HCT116 (cell line): ENCODE data around the gene SLC40A1. TPM values are rescaled to one million over a fixed set of nuclear protein-coding genes. Genes with fewer than 3 reads are reported as not detected.

Source experiments
- ATAC-seq: fragments of 200-7000 bp; cut with Tn5 transposase; 2 replicates; pipeline ENCODE4 v1.9.1; 2020; ENCODE audit warnings: mild to moderate bottlenecking, moderate library complexity
- BruUV-seq: library from RNA; stranded (reverse); fragments of 400-500 nt; replicated peaks from 2 replicates; lab custom pipeline; 2021; lab: Mats Ljungman, UMichigan
- CTCF ChIA-PET: fragments of 300-600 bp; sonication (Branson Sonifier 250); formaldehyde crosslinking; loops from one replicate; lab custom pipeline; 2021; ENCODE audit warnings: antibody characterized with exemption; lab: Charles Lee
- POLR2A ChIA-PET: fragments of 300-600, 350-600 bp; sonication (Branson Sonifier 250); formaldehyde crosslinking; loops from one replicate; lab custom pipeline; 2021; ENCODE audit warnings: antibody characterized with exemption; lab: Charles Lee
- RAD21 ChIA-PET, 2 experiments: fragments of 300-600 bp; sonication (Branson Sonifier 250); formaldehyde crosslinking; loops; one replicate each; lab custom pipeline; 2023; ENCODE audit warnings: low total read pairs in 2 of 2; ENCODE audit not compliant: uncharacterized antibody in 2 of 2, unreplicated experiment in 2 of 2, low non-redundant PET in 1 of 2; lab: Charles Lee
- DNase-seq: peaks from one replicate; pipeline ENCODE4 v3.0.0-alpha.2; 2010; ENCODE audit warnings: low read depth, low spot score
- H2AFZ ChIP-seq: fragments of 200-600 bp; shearing (Covaris generic), sonication (generic); 2 replicates; pipeline ENCODE4 v1.6.1; 2017; ENCODE audit warnings: low read depth, mixed run types, mixed read lengths, antibody characterized with exemption, low read length; ENCODE audit not compliant: poor library complexity, severe bottlenecking
- H3K27ac ChIP-seq: 2 replicates; pipeline ENCODE4 v1.5.1; 2012; ENCODE audit warnings: low read depth, low read length
- H3K27me3 ChIP-seq: fragments of 200-600 bp; sonication (generic); 2 replicates; pipeline ENCODE4 v1.6.1; 2016; ENCODE audit warnings: mixed run types, low read length, mixed read lengths; ENCODE audit not compliant: insufficient read depth
- H3K36me3 ChIP-seq, 2 experiments: fragments of 200-500 bp in 1 of 2; fragments of 200-600 bp in 1 of 2; sonication (Bioruptor generic) in 1 of 2; sonication (generic) in 1 of 2; 2 replicates each; pipeline versions ENCODE4 v1.5.1 to v1.6.1; 2014 to 2016; ENCODE audit warnings: low read length in 2 of 2, inconsistent platforms in 1 of 2, mixed read lengths in 1 of 2, mixed run types in 1 of 2; ENCODE audit not compliant: insufficient read depth in 2 of 2, control insufficient read depth in 1 of 2
- H3K4me1 ChIP-seq, 2 experiments: fragments of 200-600 bp in 1 of 2; sonication (generic) in 1 of 2; 2 replicates each; pipeline versions ENCODE4 v1.5.1 to v1.6.1; 2012 to 2017; ENCODE audit warnings: low read length in 2 of 2, inconsistent platforms in 1 of 2, mild to moderate bottlenecking in 1 of 2, mixed read lengths in 1 of 2, mixed run types in 1 of 2, moderate library complexity in 1 of 2; ENCODE audit not compliant: insufficient read depth in 2 of 2, control insufficient read depth in 1 of 2
- H3K4me2 ChIP-seq: fragments of 200-600 bp; sonication (generic); 2 replicates; pipeline ENCODE4 v1.6.1; 2017; ENCODE audit warnings: mixed run types, low read length, mixed read lengths
- H3K4me3 ChIP-seq, 2 experiments: fragments of 200-600 bp in 1 of 2; sonication (generic) in 1 of 2; replicated peaks in 1 of 2; 2 replicates each; pipeline ENCODE4 v1.5.1; 2011 to 2016; ENCODE audit warnings: low read length in 2 of 2, control low read depth in 1 of 2, low read depth in 1 of 2, mild to moderate bottlenecking in 1 of 2, mixed read lengths in 1 of 2, mixed run types in 1 of 2
- H3K79me2 ChIP-seq: fragments of 200-600 bp; sonication (generic); 2 replicates; pipeline ENCODE4 v1.6.1; 2017; ENCODE audit warnings: mild to moderate bottlenecking, mixed run types, low read length, moderate library complexity, mixed read lengths; ENCODE audit not compliant: insufficient read depth
- H3K9ac ChIP-seq: fragments of 200-600 bp; sonication (generic); 2 replicates; pipeline ENCODE4 v1.6.1; 2016; ENCODE audit warnings: low read length, mixed read lengths
- H3K9me2 ChIP-seq: fragments of 200-600 bp; sonication (generic), shearing (Covaris generic); 2 replicates; pipeline ENCODE4 v1.6.1; 2017; ENCODE audit warnings: mixed run types, mild to moderate bottlenecking, moderate library complexity; ENCODE audit not compliant: insufficient read depth
- H3K9me3 ChIP-seq, 2 experiments: fragments of 200-500 bp in 1 of 2; fragments of 200-600 bp in 1 of 2; sonication (Bioruptor generic) in 1 of 2; sonication (generic) in 1 of 2; 2 replicates each; pipeline ENCODE4 v1.6.1; 2014 to 2017; ENCODE audit warnings: low read length in 2 of 2, mixed read lengths in 2 of 2, inconsistent platforms in 1 of 2, low read depth in 1 of 2, mild to moderate bottlenecking in 1 of 2, mixed run types in 1 of 2, moderate library complexity in 1 of 2; ENCODE audit not compliant: control insufficient read depth in 1 of 2, insufficient read depth in 1 of 2
- H4K20me1 ChIP-seq: fragments of 200-600 bp; sonication (generic), shearing (Covaris generic); 2 replicates; pipeline ENCODE4 v1.6.1; 2017; ENCODE audit warnings: mixed run types, mild to moderate bottlenecking, moderate library complexity; ENCODE audit not compliant: insufficient read depth
- ATF3 ChIP-seq: IDR thresholded peaks from 2 replicates; pipeline ENCODE4 v1.6.1; 2012
- CEBPB ChIP-seq: IDR thresholded peaks from 2 replicates; pipeline ENCODE4 v1.6.1; 2012; ENCODE audit warnings: low read depth
- CTCF ChIP-seq, 3 experiments: fragments of 200-600 bp in 1 of 3; sonication (generic) in 1 of 3; IDR thresholded peaks in 2 of 3; conservative IDR thresholded peaks in 1 of 3; 2 replicates each; pipeline ENCODE4 v1.5.1; 2012 to 2017; ENCODE audit warnings: low read depth in 2 of 3, low read length in 2 of 3, antibody characterized with exemption in 1 of 3, borderline replicate concordance in 1 of 3, control low read depth in 1 of 3, mild to moderate bottlenecking in 1 of 3, mixed read lengths in 1 of 3, mixed run types in 1 of 3, moderate library complexity in 1 of 3; ENCODE audit not compliant: insufficient read depth in 1 of 3
- EZH2 ChIP-seq: fragments of 200-600 bp; sonication (generic); IDR thresholded peaks from 2 replicates; pipeline ENCODE4 v1.6.1; 2017; ENCODE audit warnings: antibody characterized with exemption, mixed run types
- EZH2phosphoT487 ChIP-seq: fragments of 200-600 bp; IDR thresholded peaks from 2 replicates; pipeline ENCODE4 v1.6.1; 2018; ENCODE audit warnings: antibody characterized with exemption, borderline replicate concordance
- FOSL1 ChIP-seq: IDR thresholded peaks from 2 replicates; pipeline ENCODE4 v1.6.1; 2012; ENCODE audit warnings: low read depth
- JUND ChIP-seq: IDR thresholded peaks from 2 replicates; pipeline ENCODE4 v1.6.1; 2012
- MAX ChIP-seq: IDR thresholded peaks from 2 replicates; pipeline ENCODE4 v1.6.1; 2012
- POLR2A ChIP-seq: IDR thresholded peaks from 2 replicates; pipeline ENCODE4 v1.7.0; 2011; ENCODE audit warnings: borderline replicate concordance; ENCODE audit not compliant: insufficient read depth, insufficient read length; ENCODE audit errors: extremely low read depth
- RAD21 ChIP-seq: IDR thresholded peaks from 2 replicates; pipeline ENCODE4 v1.6.1; 2012; ENCODE audit warnings: low read depth, mild to moderate bottlenecking
- SIN3A ChIP-seq: IDR thresholded peaks from 2 replicates; pipeline ENCODE4 v1.6.1; 2012; ENCODE audit warnings: low read depth
- SP1 ChIP-seq: IDR thresholded peaks from 2 replicates; pipeline ENCODE4 v1.6.1; 2012; ENCODE audit warnings: low read depth
- SRF ChIP-seq: IDR thresholded peaks from 2 replicates; pipeline ENCODE4 v1.6.1; 2012; ENCODE audit warnings: low read depth
- TCF7L2 ChIP-seq: IDR thresholded peaks from 2 replicates; pipeline ENCODE4 v1.7.0; 2011; ENCODE audit warnings: borderline replicate concordance, inconsistent platforms; ENCODE audit not compliant: insufficient read depth, insufficient read length; ENCODE audit errors: extremely low read depth
- YY1 ChIP-seq: IDR thresholded peaks from 2 replicates; pipeline ENCODE4 v1.6.1; 2011; ENCODE audit warnings: low read length, low read depth, moderate library complexity, mild to moderate bottlenecking; ENCODE audit not compliant: insufficient replicate concordance; ENCODE audit errors: extremely low read depth
- ZFX ChIP-seq: fragments of 450-650 bp; IDR thresholded peaks from 2 replicates; pipeline ENCODE4 v1.6.1; 2017
- ZNF274 ChIP-seq: fragments of 200-500 bp; sonication (Bioruptor generic); IDR thresholded peaks from 2 replicates; pipeline ENCODE4 v1.6.1; 2014; ENCODE audit warnings: mild to moderate bottlenecking, low read depth, low read length, inconsistent platforms
- intact Hi-C: fragments of 100-400 bp; cut with micrococcal nuclease; formaldehyde crosslinking; loops from 2 replicates; pipeline ENCODE4 v1.10.0; 2022
- total RNA-seq: library from RNA; stranded (reverse); gene quantifications from one replicate; pipeline ENCODE4 v1.2.1, GENCODE V29; 2021; ENCODE audit not compliant: unreplicated experiment
- TF ChIP-seq, protein P1 (sequence below): IDR thresholded peaks from 2 replicates; pipeline ENCODE4 v1.6.1; 2012; ENCODE audit warnings: low read depth
- TF ChIP-seq, protein P2 (sequence below): IDR thresholded peaks from 2 replicates; pipeline ENCODE4 v1.6.1; 2011; ENCODE audit warnings: mild to moderate bottlenecking, low read length, moderate library complexity; ENCODE audit not compliant: insufficient replicate concordance; ENCODE audit errors: extremely low read depth

SLC40A1 gene
- total RNA-seq, 1 experiment from 2014 or later: 1.5 TPM

DNA sequence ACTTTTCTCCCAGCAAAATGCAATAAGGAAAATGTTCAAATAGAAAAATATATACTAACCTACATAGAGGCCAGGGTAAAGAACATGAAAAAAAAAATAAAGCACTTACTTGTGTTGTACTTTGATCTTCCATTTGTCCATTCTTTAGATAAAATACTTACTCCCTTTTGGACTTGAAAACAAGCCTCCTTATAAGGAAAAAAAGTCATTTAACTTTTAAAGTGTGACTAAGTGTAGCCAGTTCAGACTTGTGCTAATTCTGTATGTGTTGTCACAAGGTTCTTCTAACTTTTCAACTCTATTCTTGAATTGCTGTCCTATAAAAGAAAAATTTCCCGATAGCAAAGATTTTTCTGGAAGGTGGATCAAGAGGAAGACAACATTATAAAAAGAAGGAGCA is 23.2 kb downstream of the SLC40A1 start:
- POLR2A ChIA-PET: no interaction called here
- H3K27ac ChIP-seq: no peak overlapping the region

More for the DNA sequence above, 23.2 kb downstream of the SLC40A1 start:
- Histone ChIP-seq H3K9ac (no peak overlapping the region), H3K9me2 (no peaks in the 10 kb centered on the region), H2AFZ (no peak overlapping the region), H3K36me3 (no peaks in the 10 kb centered on the region), H3K9me3 (no peaks in the 10 kb centered on the region), H3K4me3 (no peak overlapping the region), H3K4me2 (no peak overlapping the region), H3K27me3 (no peaks in the 10 kb centered on the region)
- ChIA-PET RAD21 (no interaction called here), CTCF (no interaction called here)
- no peak for ATAC-seq
- BruUV-seq: no TSS peak
- intact Hi-C loops: no loop called here
- TF ChIP-seq ZNF274: no peak
- TF ChIP-seq ATF3: no peak
- no peak for TF ChIP-seq YY1
- TF ChIP-seq MAX: no peak
- TF ChIP-seq RAD21: no peak
- no peak for TF ChIP-seq FOSL1
- TF ChIP-seq SRF: no peak
- no peak for TF ChIP-seq CEBPB
- TF ChIP-seq, protein P1, sequence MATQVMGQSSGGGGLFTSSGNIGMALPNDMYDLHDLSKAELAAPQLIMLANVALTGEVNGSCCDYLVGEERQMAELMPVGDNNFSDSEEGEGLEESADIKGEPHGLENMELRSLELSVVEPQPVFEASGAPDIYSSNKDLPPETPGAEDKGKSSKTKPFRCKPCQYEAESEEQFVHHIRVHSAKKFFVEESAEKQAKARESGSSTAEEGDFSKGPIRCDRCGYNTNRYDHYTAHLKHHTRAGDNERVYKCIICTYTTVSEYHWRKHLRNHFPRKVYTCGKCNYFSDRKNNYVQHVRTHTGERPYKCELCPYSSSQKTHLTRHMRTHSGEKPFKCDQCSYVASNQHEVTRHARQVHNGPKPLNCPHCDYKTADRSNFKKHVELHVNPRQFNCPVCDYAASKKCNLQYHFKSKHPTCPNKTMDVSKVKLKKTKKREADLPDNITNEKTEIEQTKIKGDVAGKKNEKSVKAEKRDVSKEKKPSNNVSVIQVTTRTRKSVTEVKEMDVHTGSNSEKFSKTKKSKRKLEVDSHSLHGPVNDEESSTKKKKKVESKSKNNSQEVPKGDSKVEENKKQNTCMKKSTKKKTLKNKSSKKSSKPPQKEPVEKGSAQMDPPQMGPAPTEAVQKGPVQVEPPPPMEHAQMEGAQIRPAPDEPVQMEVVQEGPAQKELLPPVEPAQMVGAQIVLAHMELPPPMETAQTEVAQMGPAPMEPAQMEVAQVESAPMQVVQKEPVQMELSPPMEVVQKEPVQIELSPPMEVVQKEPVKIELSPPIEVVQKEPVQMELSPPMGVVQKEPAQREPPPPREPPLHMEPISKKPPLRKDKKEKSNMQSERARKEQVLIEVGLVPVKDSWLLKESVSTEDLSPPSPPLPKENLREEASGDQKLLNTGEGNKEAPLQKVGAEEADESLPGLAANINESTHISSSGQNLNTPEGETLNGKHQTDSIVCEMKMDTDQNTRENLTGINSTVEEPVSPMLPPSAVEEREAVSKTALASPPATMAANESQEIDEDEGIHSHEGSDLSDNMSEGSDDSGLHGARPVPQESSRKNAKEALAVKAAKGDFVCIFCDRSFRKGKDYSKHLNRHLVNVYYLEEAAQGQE: no peak
- TF ChIP-seq ZFX: no peak
- no peak for TF ChIP-seq EZH2phosphoT487
- TF ChIP-seq SIN3A: no peak
- TF ChIP-seq EZH2: no peak
- TF ChIP-seq JUND: no peak
- no peak for TF ChIP-seq POLR2A
- TF ChIP-seq CTCF (IDR thresholded peaks at IDR 0.05 in 2 of 3, conservative IDR thresholded peaks at IDR 0.05 in 1 of 3; ENCODE audit: borderline replicate concordance in 1 of 3, insufficient read depth in 1 of 3, low read depth in 2 of 3, low read length in 2 of 3): no peak
- no peak for TF ChIP-seq SP1
- TF ChIP-seq TCF7L2: no peak
- TF ChIP-seq, protein P2, sequence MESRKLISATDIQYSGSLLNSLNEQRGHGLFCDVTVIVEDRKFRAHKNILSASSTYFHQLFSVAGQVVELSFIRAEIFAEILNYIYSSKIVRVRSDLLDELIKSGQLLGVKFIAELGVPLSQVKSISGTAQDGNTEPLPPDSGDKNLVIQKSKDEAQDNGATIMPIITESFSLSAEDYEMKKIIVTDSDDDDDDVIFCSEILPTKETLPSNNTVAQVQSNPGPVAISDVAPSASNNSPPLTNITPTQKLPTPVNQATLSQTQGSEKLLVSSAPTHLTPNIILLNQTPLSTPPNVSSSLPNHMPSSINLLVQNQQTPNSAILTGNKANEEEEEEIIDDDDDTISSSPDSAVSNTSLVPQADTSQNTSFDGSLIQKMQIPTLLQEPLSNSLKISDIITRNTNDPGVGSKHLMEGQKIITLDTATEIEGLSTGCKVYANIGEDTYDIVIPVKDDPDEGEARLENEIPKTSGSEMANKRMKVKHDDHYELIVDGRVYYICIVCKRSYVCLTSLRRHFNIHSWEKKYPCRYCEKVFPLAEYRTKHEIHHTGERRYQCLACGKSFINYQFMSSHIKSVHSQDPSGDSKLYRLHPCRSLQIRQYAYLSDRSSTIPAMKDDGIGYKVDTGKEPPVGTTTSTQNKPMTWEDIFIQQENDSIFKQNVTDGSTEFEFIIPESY: no peak
- TF ChIP-seq, all 23 proteins: peak for 0
- H4K20me1 ChIP-seq: no peaks in the 10 kb centered on the region
- no peaks in the 10 kb centered on the region for H3K79me2 ChIP-seq
- no peak for DNase-seq
- H3K4me1 ChIP-seq: no peaks in the 10 kb centered on the region
